Measurements from ENCODE around the gene ALG13.

Gene ALG13

DNA sequence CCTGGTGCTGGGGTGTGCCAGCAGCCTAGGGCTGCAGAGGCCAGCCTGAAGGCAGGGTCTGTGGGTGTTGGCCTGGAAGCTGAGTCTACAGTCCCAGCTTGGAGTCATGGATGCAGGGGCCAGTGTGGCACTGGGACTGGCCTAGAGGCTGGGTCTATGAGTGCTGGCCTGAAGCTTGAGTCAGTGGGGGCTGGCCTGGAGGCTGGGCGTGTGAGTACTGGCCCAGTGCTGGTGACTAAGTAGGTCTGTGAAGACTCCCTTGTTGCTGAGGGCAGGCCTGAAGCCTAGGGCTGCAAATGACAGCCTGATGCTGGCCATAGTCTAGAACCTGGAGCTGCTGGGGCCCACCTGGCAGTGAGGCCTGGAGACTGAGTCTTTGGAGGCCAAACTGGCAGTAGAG lies 31.3 kb upstream of the ALG13 start:
- H3K9me2 ChIP-seq (ENCODE audit: low read depth, low read length) = no peaks in the 10 kb centered on the region
- H3K27me3 ChIP-seq (ENCODE audit: insufficient read depth, low read length) = no peaks in the 10 kb centered on the region
- H3K27ac ChIP-seq (ENCODE audit: low read depth, low read length, poor library complexity, severe bottlenecking) = no peak overlapping the region
- no peaks in the 10 kb centered on the region for H3K9me3 ChIP-seq (ENCODE audit: low read length)
- H3K4me3 ChIP-seq (ENCODE audit: low read depth, low read length, poor library complexity, severe bottlenecking) = no peak overlapping the region
- no peaks in the 10 kb centered on the region for H3F3A ChIP-seq (ENCODE audit: insufficient read depth, low read length)
- H2AFZ ChIP-seq (ENCODE audit: low read length) = no peak overlapping the region
- no peak for TF ChIP-seq EZH2 (IDR thresholded peaks at IDR 0.05; ENCODE audit: borderline replicate concordance, low read length)
- TF ChIP-seq, protein P1, sequence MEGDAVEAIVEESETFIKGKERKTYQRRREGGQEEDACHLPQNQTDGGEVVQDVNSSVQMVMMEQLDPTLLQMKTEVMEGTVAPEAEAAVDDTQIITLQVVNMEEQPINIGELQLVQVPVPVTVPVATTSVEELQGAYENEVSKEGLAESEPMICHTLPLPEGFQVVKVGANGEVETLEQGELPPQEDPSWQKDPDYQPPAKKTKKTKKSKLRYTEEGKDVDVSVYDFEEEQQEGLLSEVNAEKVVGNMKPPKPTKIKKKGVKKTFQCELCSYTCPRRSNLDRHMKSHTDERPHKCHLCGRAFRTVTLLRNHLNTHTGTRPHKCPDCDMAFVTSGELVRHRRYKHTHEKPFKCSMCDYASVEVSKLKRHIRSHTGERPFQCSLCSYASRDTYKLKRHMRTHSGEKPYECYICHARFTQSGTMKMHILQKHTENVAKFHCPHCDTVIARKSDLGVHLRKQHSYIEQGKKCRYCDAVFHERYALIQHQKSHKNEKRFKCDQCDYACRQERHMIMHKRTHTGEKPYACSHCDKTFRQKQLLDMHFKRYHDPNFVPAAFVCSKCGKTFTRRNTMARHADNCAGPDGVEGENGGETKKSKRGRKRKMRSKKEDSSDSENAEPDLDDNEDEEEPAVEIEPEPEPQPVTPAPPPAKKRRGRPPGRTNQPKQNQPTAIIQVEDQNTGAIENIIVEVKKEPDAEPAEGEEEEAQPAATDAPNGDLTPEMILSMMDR (IDR thresholded peaks at IDR 0.05; ENCODE audit: low read length) = no peak
- no peaks in the 10 kb centered on the region for H3K79me2 ChIP-seq (ENCODE audit: insufficient read depth, low read length)
- H3K36me3 ChIP-seq (ENCODE audit: insufficient read depth, low read length) = no peaks in the 10 kb centered on the region
- no peak overlapping the region for H3K4me2 ChIP-seq (ENCODE audit: low read length)
- no peaks in the 10 kb centered on the region for H4K20me1 ChIP-seq (ENCODE audit: insufficient read depth, low read length)
- no peaks in the 10 kb centered on the region for H3K4me1 ChIP-seq (ENCODE audit: insufficient read depth, low read length, severe bottlenecking)
- H3K9ac ChIP-seq (ENCODE audit: low read length) = no peak overlapping the region

DNA sequence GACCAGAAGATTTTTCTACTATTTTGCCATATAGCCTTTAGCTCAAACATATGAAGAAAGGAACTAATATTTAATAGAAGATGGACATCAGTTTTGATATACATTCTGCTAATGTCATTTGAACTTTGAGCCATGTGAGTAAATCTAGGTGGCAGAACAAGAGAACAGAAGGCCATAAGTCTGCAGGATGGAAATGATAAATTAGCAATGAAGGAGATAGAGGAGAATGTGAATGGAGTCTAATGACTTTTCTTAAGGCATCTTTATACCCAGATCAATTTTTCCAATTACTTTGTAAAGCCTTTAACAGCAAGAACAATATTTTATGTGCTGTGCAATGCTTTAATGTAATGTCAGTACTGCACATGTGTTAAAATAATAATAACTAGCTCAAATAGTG lies 30.1 kb upstream of the ALG13 start:
- H3F3A ChIP-seq (ENCODE audit: insufficient read depth, low read length) = no peaks in the 10 kb centered on the region
- no peak overlapping the region for H3K9ac ChIP-seq (ENCODE audit: low read length)
- H3K79me2 ChIP-seq (ENCODE audit: insufficient read depth, low read length) = no peaks in the 10 kb centered on the region
- H3K27ac ChIP-seq (ENCODE audit: low read depth, low read length, poor library complexity, severe bottlenecking) = no peak overlapping the region
- no peaks in the 10 kb centered on the region for H3K4me1 ChIP-seq (ENCODE audit: insufficient read depth, low read length, severe bottlenecking)
- no peak overlapping the region for H2AFZ ChIP-seq (ENCODE audit: low read length)
- no peak overlapping the region for H3K4me2 ChIP-seq (ENCODE audit: low read length)
- no peak for TF ChIP-seq EZH2 (IDR thresholded peaks at IDR 0.05; ENCODE audit: borderline replicate concordance, low read length)
- TF ChIP-seq, protein P1 (IDR thresholded peaks at IDR 0.05; ENCODE audit: low read length) = no peak
- no peaks in the 10 kb centered on the region for H4K20me1 ChIP-seq (ENCODE audit: insufficient read depth, low read length)
- no peaks in the 10 kb centered on the region for H3K36me3 ChIP-seq (ENCODE audit: insufficient read depth, low read length)
- H3K9me2 ChIP-seq (ENCODE audit: low read depth, low read length) = no peaks in the 10 kb centered on the region
- no peaks in the 10 kb centered on the region for H3K9me3 ChIP-seq (ENCODE audit: low read length)
- no peaks in the 10 kb centered on the region for H3K27me3 ChIP-seq (ENCODE audit: insufficient read depth, low read length)
- H3K4me3 ChIP-seq (ENCODE audit: low read depth, low read length, poor library complexity, severe bottlenecking) = no peak overlapping the region

DNA sequence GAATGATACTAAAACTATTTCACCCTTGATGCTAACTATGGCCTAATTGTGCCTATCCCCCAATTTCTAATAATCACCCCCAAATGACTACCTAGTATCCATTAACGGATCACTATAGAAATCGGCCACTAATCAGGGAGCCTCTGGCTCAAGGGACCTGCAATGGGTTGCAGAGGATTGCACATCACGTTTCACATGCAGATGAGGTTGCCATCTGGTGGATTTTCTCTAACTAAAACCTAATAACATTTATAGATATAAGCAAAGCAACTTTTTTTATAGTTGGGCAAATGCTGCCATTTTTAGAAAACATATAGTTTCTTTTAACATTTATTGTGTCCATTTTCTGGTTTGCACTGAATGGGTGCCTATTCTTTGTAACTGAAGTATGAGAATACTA lies 28.3 kb upstream of the ALG13 start:
- Histone ChIP-seq H3F3A (ENCODE audit: insufficient read depth, low read length) (no peaks in the 10 kb centered on the region), H4K20me1 (ENCODE audit: insufficient read depth, low read length) (no peaks in the 10 kb centered on the region), H3K9me2 (ENCODE audit: low read depth, low read length) (no peaks in the 10 kb centered on the region), H3K27ac (ENCODE audit: low read depth, low read length, poor library complexity, severe bottlenecking) (no peak overlapping the region), H3K27me3 (ENCODE audit: insufficient read depth, low read length) (no peaks in the 10 kb centered on the region), H3K4me1 (ENCODE audit: insufficient read depth, low read length, severe bottlenecking) (no peaks in the 10 kb centered on the region), H3K4me3 (ENCODE audit: low read depth, low read length, poor library complexity, severe bottlenecking) (no peak overlapping the region), H2AFZ (ENCODE audit: low read length) (no peak overlapping the region), H3K79me2 (ENCODE audit: insufficient read depth, low read length) (no peaks in the 10 kb centered on the region), H3K36me3 (ENCODE audit: insufficient read depth, low read length) (no peaks in the 10 kb centered on the region), H3K4me2 (ENCODE audit: low read length) (no peak overlapping the region), H3K9me3 (ENCODE audit: low read length) (no peaks in the 10 kb centered on the region), H3K9ac (ENCODE audit: low read length) (no peak overlapping the region)
- TF ChIP-seq EZH2 (IDR thresholded peaks at IDR 0.05; ENCODE audit: borderline replicate concordance, low read length) = no peak
- TF ChIP-seq, protein P1 (IDR thresholded peaks at IDR 0.05; ENCODE audit: low read length) = no peak

All from OCI-LY1 (cell line).